Natural killer cell (primary cell): ENCODE results near the gene TMEM30A. TPM values are rescaled to one million over a fixed set of nuclear protein-coding genes. Genes with fewer than 3 reads are reported as not detected.

Source experiments
- ATAC-seq, 3 donors: fragments of 150-1000 bp in 2 of 3; fragments of 200-7000 bp in 1 of 3; cut with Tn5 transposase; 1 replicate in 1 of 3; 2 replicates in 2 of 3; pipeline ENCODE4 v1.10.0; 2021; ENCODE audit warnings: mild to moderate bottlenecking in 2 of 3, moderate library complexity in 2 of 3
- DNase-seq, 2 donors: peaks; one replicate each; pipeline versions ENCODE4 v3.0.0 to v3.0.0-alpha.2; 2013 to 2021; ENCODE audit warnings: mixed read lengths in 1 of 2
- H3K27ac ChIP-seq: one replicate; pipeline ENCODE4 v1.5.1; 2013; ENCODE audit warnings: mild to moderate bottlenecking, low read length
- H3K27me3 ChIP-seq: one replicate; pipeline ENCODE4 v1.6.1; 2013; ENCODE audit warnings: low read length; ENCODE audit not compliant: control insufficient read depth, insufficient read depth
- H3K36me3 ChIP-seq: one replicate; pipeline ENCODE4 v1.6.1; 2013; ENCODE audit warnings: low read length; ENCODE audit not compliant: control insufficient read depth, insufficient read depth
- H3K4me1 ChIP-seq: one replicate; pipeline ENCODE4 v1.6.1; 2013; ENCODE audit warnings: low read length; ENCODE audit not compliant: control insufficient read depth, insufficient read depth
- H3K4me3 ChIP-seq: one replicate; pipeline ENCODE4 v1.5.1; 2013; ENCODE audit warnings: low read length
- H3K9me3 ChIP-seq: one replicate; pipeline ENCODE4 v1.6.1; 2013; ENCODE audit warnings: low read length; ENCODE audit not compliant: control insufficient read depth, insufficient read depth
- H3K27ac Mint-ChIP-seq, 2 donors: one replicate each; pipeline ENCODE4 v1.8.0; 2022; ENCODE audit warnings: mild to moderate bottlenecking in 2 of 2, mixed read lengths in 2 of 2, moderate library complexity in 1 of 2
- H3K27me3 Mint-ChIP-seq, 2 donors: one replicate each; pipeline ENCODE4 v1.8.0; 2022; ENCODE audit warnings: low read depth in 2 of 2, mixed read lengths in 2 of 2
- H3K36me3 Mint-ChIP-seq: one replicate; pipeline ENCODE4 v1.8.0; 2022; ENCODE audit warnings: mixed read lengths
- H3K4me1 Mint-ChIP-seq, 2 donors: one replicate each; pipeline ENCODE4 v1.8.0; 2022; ENCODE audit warnings: mixed read lengths in 2 of 2
- H3K4me3 Mint-ChIP-seq: one replicate; pipeline ENCODE4 v1.8.0; 2022; ENCODE audit warnings: mild to moderate bottlenecking, moderate library complexity, mixed read lengths
- H3K9me3 Mint-ChIP-seq, 2 donors: one replicate each; pipeline ENCODE4 v1.8.0; 2022; ENCODE audit warnings: mixed read lengths in 2 of 2
- WGBS: methylation state at CpG from one replicate; pipeline ENCODE4 v1.1.7; 2013; ENCODE audit warnings: missing lambda C conversion rate; ENCODE audit not compliant: insufficient coverage; 5-methylcytosine and 5-hydroxymethylcytosine counted together
- intact Hi-C: fragments of 100-400 bp; cut with micrococcal nuclease; formaldehyde crosslinking; loops from one replicate; pipeline ENCODE4 v1.14.2; 2022
- total RNA-seq, 4 donors: library from RNA; stranded (reverse); fragments of 120-200 nt in 1 of 4; gene quantifications; one replicate each; pipeline versions ENCODE4 v1.2.3 to v1.2.4, GENCODE V29; 2013 to 2022
- TF ChIP-seq, protein P1 (sequence below): fragments of 200-600 bp; IDR thresholded peaks from one replicate; pipeline ENCODE4 v1.8.0; 2022; ENCODE audit warnings: antibody characterized with exemption

TMEM30A gene
- total RNA-seq, 3 donors from 2014 or later (not counting 1 experiment from before 2014, with no cell fraction given) = 43.8 to 72.0 (median 60.7) TPM

DNA sequence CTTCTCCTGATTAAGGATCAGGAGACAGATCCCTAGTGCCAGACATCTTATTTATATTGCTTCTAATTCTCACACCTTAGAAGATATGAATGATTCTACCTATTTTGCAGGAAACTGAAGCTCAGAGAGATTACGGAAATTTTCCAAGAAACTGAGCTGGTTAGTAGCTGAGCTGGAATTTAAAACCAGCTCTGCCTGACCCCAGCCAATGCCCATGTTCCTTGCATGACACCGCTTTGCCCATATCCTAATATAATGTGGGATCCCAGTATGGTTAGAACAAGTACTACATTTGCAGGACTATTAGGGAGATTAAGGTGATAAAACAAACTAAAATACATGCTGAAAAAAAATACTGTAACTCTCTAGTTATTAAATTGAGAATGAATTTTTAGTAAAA lies 1.9 kb downstream of the TMEM30A start:
- H3K36me3 Mint-ChIP-seq = no peaks in the 10 kb centered on the region

DNA sequence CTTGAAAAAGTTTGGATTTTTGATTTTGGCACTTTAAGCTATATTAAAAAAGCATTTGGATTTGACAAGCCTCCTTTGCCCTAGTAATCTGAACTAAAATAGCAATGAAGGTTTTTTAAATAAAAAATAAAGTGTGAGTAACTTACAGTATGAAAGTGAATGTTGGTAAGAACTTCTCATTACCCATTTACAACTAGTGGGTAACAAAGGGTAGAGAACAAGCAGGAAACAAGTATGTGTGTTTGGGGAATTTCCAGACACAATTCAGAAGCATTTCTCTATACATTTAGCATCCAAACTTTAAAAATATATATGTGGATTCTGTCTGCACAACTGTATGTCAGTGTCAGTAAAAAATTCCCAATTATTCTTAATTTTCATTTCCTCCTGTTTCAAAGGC lies 2.9 kb downstream of the TMEM30A start:
- peaks cover 9% of the 10 kb centered on the region for H3K4me1 ChIP-seq
- H3K27me3 ChIP-seq = no peaks in the 10 kb centered on the region
- H3K4me3 Mint-ChIP-seq = peak overlapping the region; percentile 18
- H3K4me1 Mint-ChIP-seq = peaks cover 38 to 39% of the 10 kb centered on the region in 2 donors
- no peaks in the 10 kb centered on the region for H3K36me3 ChIP-seq
- H3K27me3 Mint-ChIP-seq = no peaks in the 10 kb centered on the region
- H3K27ac Mint-ChIP-seq = peak overlapping the region in 1 of 2 donors; percentile 61
- DNase-seq (peak in 1 of 2 donors; percentile 49), ATAC-seq (no peak)
- intact Hi-C loops = no loop called here
- H3K9me3 ChIP-seq = no peaks in the 10 kb centered on the region
- TF ChIP-seq, protein P1, sequence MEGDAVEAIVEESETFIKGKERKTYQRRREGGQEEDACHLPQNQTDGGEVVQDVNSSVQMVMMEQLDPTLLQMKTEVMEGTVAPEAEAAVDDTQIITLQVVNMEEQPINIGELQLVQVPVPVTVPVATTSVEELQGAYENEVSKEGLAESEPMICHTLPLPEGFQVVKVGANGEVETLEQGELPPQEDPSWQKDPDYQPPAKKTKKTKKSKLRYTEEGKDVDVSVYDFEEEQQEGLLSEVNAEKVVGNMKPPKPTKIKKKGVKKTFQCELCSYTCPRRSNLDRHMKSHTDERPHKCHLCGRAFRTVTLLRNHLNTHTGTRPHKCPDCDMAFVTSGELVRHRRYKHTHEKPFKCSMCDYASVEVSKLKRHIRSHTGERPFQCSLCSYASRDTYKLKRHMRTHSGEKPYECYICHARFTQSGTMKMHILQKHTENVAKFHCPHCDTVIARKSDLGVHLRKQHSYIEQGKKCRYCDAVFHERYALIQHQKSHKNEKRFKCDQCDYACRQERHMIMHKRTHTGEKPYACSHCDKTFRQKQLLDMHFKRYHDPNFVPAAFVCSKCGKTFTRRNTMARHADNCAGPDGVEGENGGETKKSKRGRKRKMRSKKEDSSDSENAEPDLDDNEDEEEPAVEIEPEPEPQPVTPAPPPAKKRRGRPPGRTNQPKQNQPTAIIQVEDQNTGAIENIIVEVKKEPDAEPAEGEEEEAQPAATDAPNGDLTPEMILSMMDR = no peak
- no peak overlapping the region for H3K4me3 ChIP-seq
- H3K27ac ChIP-seq = no peak overlapping the region
- H3K9me3 Mint-ChIP-seq = no peaks in the 10 kb centered on the region
- no peaks in the 10 kb centered on the region for H3K36me3 Mint-ChIP-seq

More for the DNA sequence above, 1.9 kb downstream of the TMEM30A start:
- DNase-seq = no peak
- H3K36me3 ChIP-seq = no peaks in the 10 kb centered on the region
- Mint-ChIP-seq H3K27ac (no peak overlapping the region), H3K4me1 (peaks cover 38% of the 10 kb centered on the region in 2 donors), H3K27me3 (no peaks in the 10 kb centered on the region), H3K9me3 (no peaks in the 10 kb centered on the region), H3K4me3 (no peak overlapping the region)
- WGBS = 93% methylated on average over 2 of the region's 2 CpGs
- no peak overlapping the region for H3K4me3 ChIP-seq
- intact Hi-C loops = no loop called here
- ATAC-seq = no peak
- H3K27me3 ChIP-seq = no peaks in the 10 kb centered on the region
- no peak overlapping the region for H3K27ac ChIP-seq
- peaks cover 9% of the 10 kb centered on the region for H3K4me1 ChIP-seq
- H3K9me3 ChIP-seq = no peaks in the 10 kb centered on the region
- TF ChIP-seq, protein P1 = no peak

DNA sequence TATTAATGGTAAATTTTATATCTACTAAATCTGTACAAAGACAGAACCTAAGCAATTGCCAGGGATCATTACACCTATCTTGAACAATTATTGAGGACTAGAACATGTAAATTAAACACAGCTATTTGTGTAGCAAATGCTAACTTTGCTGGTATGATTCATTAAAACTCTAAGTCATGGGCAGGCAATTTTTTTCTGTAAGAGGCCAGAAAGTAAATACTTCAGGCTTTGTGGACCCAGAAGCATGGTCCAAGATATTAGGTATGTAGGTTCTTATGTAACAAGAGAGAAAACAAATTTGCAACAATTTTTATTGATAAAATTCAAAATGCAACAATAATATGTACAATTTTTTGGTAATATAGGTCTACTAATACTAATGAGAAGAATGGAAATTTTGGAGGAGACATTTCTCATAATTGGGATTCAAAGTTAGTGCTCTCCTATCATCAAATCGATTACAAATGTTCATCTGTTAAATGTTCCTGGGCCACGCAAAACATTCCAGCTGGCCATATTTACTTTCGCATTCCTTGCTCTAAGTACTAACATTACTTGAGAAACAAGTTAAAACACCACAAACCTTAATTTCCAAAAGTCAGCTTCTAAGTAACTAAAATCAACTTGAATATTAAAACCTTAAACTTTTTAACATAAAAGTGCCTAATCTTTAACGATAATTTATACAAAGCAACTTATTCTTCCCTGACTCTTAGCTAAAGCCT lies 4.3 kb downstream of the TMEM30A start:
- Histone ChIP-seq H3K4me1 (peaks cover 3% of the 10 kb centered on the region), H3K27me3 (no peaks in the 10 kb centered on the region), H3K9me3 (no peaks in the 10 kb centered on the region), H3K4me3 (no peak overlapping the region), H3K27ac (no peak overlapping the region), H3K36me3 (no peaks in the 10 kb centered on the region)
- Mint-ChIP-seq H3K4me1 (peaks cover 45% of the 10 kb centered on the region in 2 donors), H3K36me3 (no peaks in the 10 kb centered on the region), H3K27ac (peak overlapping the region in 1 of 2 donors; percentile 46), H3K9me3 (no peaks in the 10 kb centered on the region), H3K27me3 (no peaks in the 10 kb centered on the region), H3K4me3 (no peak overlapping the region)
- intact Hi-C loops = no loop called here
- no peak for ATAC-seq
- DNase-seq = no peak
- TF ChIP-seq, protein P1 = no peak
- 97% methylated on average over 3 of the region's 4 CpGs for WGBS

DNA sequence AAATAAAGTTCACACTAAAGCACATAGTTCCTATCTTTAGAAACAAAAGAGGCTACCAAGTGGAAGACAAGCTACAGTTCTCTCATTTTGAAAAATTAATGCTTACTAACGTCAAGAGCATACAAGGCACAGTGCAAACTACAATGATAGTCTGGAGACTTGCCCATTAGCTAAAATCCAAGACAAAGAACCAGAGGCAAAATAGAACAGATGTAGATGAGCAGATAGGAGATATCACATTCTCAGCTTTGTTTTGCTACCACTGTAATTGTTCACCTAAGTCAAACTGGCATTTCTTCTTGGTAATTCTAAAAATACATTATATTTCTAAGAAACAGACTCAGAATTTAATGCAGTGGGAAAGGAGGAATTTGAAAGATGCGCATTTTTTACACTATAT lies 5.2 kb downstream of the TMEM30A start:
- Histone ChIP-seq H3K4me1 (peaks cover 3% of the 10 kb centered on the region), H3K36me3 (no peaks in the 10 kb centered on the region), H3K27me3 (no peaks in the 10 kb centered on the region), H3K9me3 (no peaks in the 10 kb centered on the region), H3K4me3 (no peak overlapping the region), H3K27ac (no peak overlapping the region)
- H3K27me3 Mint-ChIP-seq = no peaks in the 10 kb centered on the region
- H3K4me3 Mint-ChIP-seq = no peak overlapping the region
- DNase-seq = no peak
- TF ChIP-seq, protein P1 = no peak
- H3K9me3 Mint-ChIP-seq = no peaks in the 10 kb centered on the region
- 79% methylated on average over 1 of the region's 2 CpGs for WGBS
- intact Hi-C loops = no loop called here
- no peaks in the 10 kb centered on the region for H3K36me3 Mint-ChIP-seq
- no peak for ATAC-seq
- peaks cover 51% of the 10 kb centered on the region in 2 donors for H3K4me1 Mint-ChIP-seq
- H3K27ac Mint-ChIP-seq = no peak overlapping the region
